Keratinocyte (primary cell): ENCODE measurements around the gene RABL6.

ENCODE experiments used
- EZH2 ChIP-seq: IDR thresholded peaks from one replicate; pipeline ENCODE4 v1.6.1; 2012; ENCODE audit warnings: inconsistent platforms, mild to moderate bottlenecking, low read length, moderate library complexity
- TF ChIP-seq, protein P1 (sequence below), 3 experiments: IDR thresholded peaks in 1 of 3; conservative IDR thresholded peaks in 1 of 3; optimal IDR thresholded peaks in 1 of 3; 2 replicates in 2 of 3; 3 replicates in 1 of 3; pipeline versions ENCODE3 to v1.5.1; 2011; ENCODE audit warnings: low read length in 3 of 3, mild to moderate bottlenecking in 3 of 3, moderate library complexity in 2 of 3, control low read depth in 1 of 3, inconsistent platforms in 1 of 3; ENCODE audit not compliant: insufficient read depth in 2 of 3; ENCODE audit errors: extremely low read depth in 1 of 3

DNA sequence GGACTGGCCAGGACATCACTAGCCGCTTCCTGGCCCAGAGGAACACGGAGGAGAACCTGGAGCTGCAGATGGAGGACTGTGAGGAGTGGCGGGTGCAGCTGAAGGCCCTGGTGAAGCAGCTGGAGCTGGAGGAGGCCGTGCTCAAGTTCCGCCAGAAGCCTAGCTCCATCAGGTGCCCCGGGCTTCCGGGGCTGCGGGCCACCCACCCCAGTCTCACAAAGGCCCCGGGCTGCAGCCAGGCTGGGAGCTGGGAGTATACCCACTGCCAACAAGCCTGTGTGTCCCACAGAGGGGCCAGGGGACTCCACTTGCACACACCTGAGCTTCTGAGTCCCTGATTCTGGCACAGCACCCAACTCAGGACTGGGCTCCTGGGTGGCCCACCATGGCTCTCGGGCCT, 1.7 kb upstream of the RABL6 start:
- TF ChIP-seq, protein P1, sequence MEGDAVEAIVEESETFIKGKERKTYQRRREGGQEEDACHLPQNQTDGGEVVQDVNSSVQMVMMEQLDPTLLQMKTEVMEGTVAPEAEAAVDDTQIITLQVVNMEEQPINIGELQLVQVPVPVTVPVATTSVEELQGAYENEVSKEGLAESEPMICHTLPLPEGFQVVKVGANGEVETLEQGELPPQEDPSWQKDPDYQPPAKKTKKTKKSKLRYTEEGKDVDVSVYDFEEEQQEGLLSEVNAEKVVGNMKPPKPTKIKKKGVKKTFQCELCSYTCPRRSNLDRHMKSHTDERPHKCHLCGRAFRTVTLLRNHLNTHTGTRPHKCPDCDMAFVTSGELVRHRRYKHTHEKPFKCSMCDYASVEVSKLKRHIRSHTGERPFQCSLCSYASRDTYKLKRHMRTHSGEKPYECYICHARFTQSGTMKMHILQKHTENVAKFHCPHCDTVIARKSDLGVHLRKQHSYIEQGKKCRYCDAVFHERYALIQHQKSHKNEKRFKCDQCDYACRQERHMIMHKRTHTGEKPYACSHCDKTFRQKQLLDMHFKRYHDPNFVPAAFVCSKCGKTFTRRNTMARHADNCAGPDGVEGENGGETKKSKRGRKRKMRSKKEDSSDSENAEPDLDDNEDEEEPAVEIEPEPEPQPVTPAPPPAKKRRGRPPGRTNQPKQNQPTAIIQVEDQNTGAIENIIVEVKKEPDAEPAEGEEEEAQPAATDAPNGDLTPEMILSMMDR (optimal IDR thresholded peaks at IDR 0.05 in 1 of 3, IDR thresholded peaks at IDR 0.05 in 1 of 3, conservative IDR thresholded peaks at IDR 0.05 in 1 of 3; ENCODE audit: extremely low read depth in 1 of 3, insufficient read depth in 2 of 3, low read length in 3 of 3) = no peak
- no peak for TF ChIP-seq EZH2
